GM23338 (cell line): Measurements from ENCODE around the gene SERTAD1. TPM values are rescaled to one million over a fixed set of nuclear protein-coding genes. Genes with fewer than 3 reads are reported as not detected.

ENCODE experiments used
- ATAC-seq: fragments of 200-7000 bp; cut with Tn5 transposase; 3 replicates; pipeline ENCODE4 v1.9.1; 2020
- DNase-seq: peaks from one replicate; pipeline ENCODE4 v3.0.0-alpha.2; 2015; ENCODE audit warnings: low spot score
- H2AFZ ChIP-seq: fragments of 200-600 bp; sonication (generic); 2 replicates; pipeline ENCODE4 v1.8.0; 2016; ENCODE audit warnings: antibody characterized with exemption, mild to moderate bottlenecking, moderate library complexity
- H3F3A ChIP-seq: fragments of 200-600 bp; sonication (generic); replicated peaks from 2 replicates; pipeline ENCODE4 v1.8.0; 2017; ENCODE audit warnings: antibody characterized with exemption, mixed run types, low read depth
- H3K27ac ChIP-seq: fragments of 200-600 bp; sonication (generic); 2 replicates; pipeline ENCODE4 v1.6.1; 2016; ENCODE audit warnings: low read depth
- H3K27me3 ChIP-seq: fragments of 200-600 bp; sonication (generic); 2 replicates; pipeline ENCODE4 v1.8.0; 2016; ENCODE audit warnings: mild to moderate bottlenecking, mixed run types, moderate library complexity; ENCODE audit not compliant: insufficient read depth
- H3K36me3 ChIP-seq: fragments of 200-600 bp; sonication (generic); 2 replicates; pipeline ENCODE4 v1.8.0; 2016; ENCODE audit warnings: mild to moderate bottlenecking; ENCODE audit not compliant: insufficient read depth
- H3K4me1 ChIP-seq: fragments of 200-600 bp; sonication (generic); 2 replicates; pipeline ENCODE4 v1.8.0; 2016; ENCODE audit warnings: mild to moderate bottlenecking, moderate library complexity; ENCODE audit not compliant: insufficient read depth
- H3K4me2 ChIP-seq: fragments of 200-600 bp; sonication (generic); 2 replicates; pipeline ENCODE4 v1.7.1; 2017; ENCODE audit warnings: mixed run types
- H3K4me3 ChIP-seq: fragments of 200-600 bp; sonication (generic); 2 replicates; pipeline ENCODE4 v1.6.1; 2016; ENCODE audit warnings: mixed run types
- H3K79me2 ChIP-seq: fragments of 200-600 bp; sonication (generic); replicated peaks from 2 replicates; pipeline ENCODE4 v1.8.0; 2017; ENCODE audit warnings: mild to moderate bottlenecking; ENCODE audit not compliant: insufficient read depth
- H3K9me2 ChIP-seq: fragments of 200-600 bp; sonication (generic); 2 replicates; pipeline ENCODE4 v1.8.0; 2017; ENCODE audit not compliant: insufficient read depth
- H4K20me1 ChIP-seq: fragments of 200-600 bp; sonication (generic); replicated peaks from 2 replicates; pipeline ENCODE4 v1.8.0; 2017; ENCODE audit warnings: mild to moderate bottlenecking; ENCODE audit not compliant: insufficient read depth
- H3K27ac Mint-ChIP-seq: 2 replicates; pipeline ENCODE4 v1.8.0; 2020; ENCODE audit warnings: inconsistent platforms, mild to moderate bottlenecking, moderate library complexity, mixed read lengths
- H3K27me3 Mint-ChIP-seq: 3 replicates; pipeline ENCODE4 v1.8.0; 2022; ENCODE audit warnings: low read depth, mild to moderate bottlenecking, moderate library complexity, mixed read lengths, inconsistent platforms; ENCODE audit not compliant: insufficient read depth, poor library complexity
- H3K36me3 Mint-ChIP-seq: 3 replicates; pipeline ENCODE4 v1.8.0; 2021; ENCODE audit warnings: low read depth, mild to moderate bottlenecking, inconsistent platforms, moderate library complexity, mixed read lengths
- H3K4me1 Mint-ChIP-seq: 3 replicates; pipeline ENCODE4 v1.8.0; 2020; ENCODE audit warnings: mild to moderate bottlenecking, inconsistent platforms, mixed read lengths
- H3K4me3 Mint-ChIP-seq: 3 replicates; pipeline ENCODE4 v1.8.0; 2021; ENCODE audit warnings: moderate library complexity, mild to moderate bottlenecking, inconsistent platforms, mixed read lengths
- H3K9me3 Mint-ChIP-seq: 3 replicates; pipeline ENCODE4 v1.8.0; 2020; ENCODE audit warnings: moderate library complexity, mild to moderate bottlenecking, inconsistent platforms, mixed read lengths
- CREB1 ChIP-seq: fragments of 250-450 bp; sonication (Bioruptor Pico); IDR thresholded peaks from 2 replicates; pipeline ENCODE4 v1.5.0; 2020; ENCODE audit warnings: low read depth, mild to moderate bottlenecking, moderate library complexity
- EZH2 ChIP-seq: fragments of 200-600 bp; sonication (generic); IDR thresholded peaks from one replicate; pipeline ENCODE4 v1.8.0; 2017; ENCODE audit warnings: antibody characterized with exemption, mild to moderate bottlenecking, low read depth; ENCODE audit not compliant: unreplicated experiment
- EZH2phosphoT487 ChIP-seq: fragments of 200-600 bp; sonication (generic); IDR thresholded peaks from one replicate; pipeline ENCODE4 v1.8.1; 2018; ENCODE audit warnings: antibody characterized with exemption; ENCODE audit not compliant: unreplicated experiment
- JUNB ChIP-seq: IDR thresholded peaks from one replicate; pipeline ENCODE4 v1.6.1; 2016; ENCODE audit warnings: antibody characterized with exemption; ENCODE audit not compliant: unreplicated experiment
- NANOG ChIP-seq: IDR thresholded peaks from 2 replicates; pipeline ENCODE4 v1.6.1; 2016; ENCODE audit warnings: antibody characterized with exemption, borderline replicate concordance
- POLR2AphosphoS5 ChIP-seq: IDR thresholded peaks from 2 replicates; pipeline ENCODE4 v1.6.1; 2016; ENCODE audit warnings: antibody characterized with exemption, low read depth
- STAT1 ChIP-seq: IDR thresholded peaks from one replicate; pipeline ENCODE4 v1.6.1; 2016; ENCODE audit warnings: antibody characterized with exemption; ENCODE audit not compliant: unreplicated experiment
- ZNF114 ChIP-seq: fragments of 250-450 bp; sonication (Bioruptor Pico); IDR thresholded peaks from 2 replicates; pipeline ENCODE4 v1.5.0; 2020; ENCODE audit warnings: mild to moderate bottlenecking, moderate library complexity
- ZNF331 ChIP-seq: fragments of 250-450 bp; sonication (Bioruptor Pico); IDR thresholded peaks from 2 replicates; pipeline ENCODE4 v1.5.0; 2020; ENCODE audit warnings: low read depth, mild to moderate bottlenecking, moderate library complexity
- polyA plus RNA-seq: library from polyadenylated mRNA; unstranded; fragments of >200 nt; fragmentation: Nextera tagmentation; extraction: Ambion mirVana; gene quantifications from 2 replicates; pipeline ENCODE4 v1.2.1, GENCODE V29; 2016
- total RNA-seq: library from RNA; depleted of rRNA; stranded (reverse); fragments of >200 nt; shearing (Covaris generic); gene quantifications from 2 replicates; pipeline ENCODE4 v1.2.3, GENCODE V29; 2014
- TF ChIP-seq, protein P1 (sequence below), 2 experiments: fragments of 200-600 bp in 1 of 2; sonication (generic) in 1 of 2; conservative IDR thresholded peaks; 2 replicates each; pipeline versions ENCODE4 v1.5.1 to v1.6.1; 2016 to 2017; ENCODE audit warnings: antibody characterized with exemption in 2 of 2, low read depth in 2 of 2, mild to moderate bottlenecking in 2 of 2, moderate library complexity in 1 of 2
- TF ChIP-seq, protein P2 (sequence below): IDR thresholded peaks from 2 replicates; pipeline ENCODE4 v1.6.1; 2016; ENCODE audit warnings: antibody characterized with exemption

Gene SERTAD1
- total and polyA plus RNA-seq, 2 experiments from 2014 or later = 4.6 to 9.1 TPM

DNA sequence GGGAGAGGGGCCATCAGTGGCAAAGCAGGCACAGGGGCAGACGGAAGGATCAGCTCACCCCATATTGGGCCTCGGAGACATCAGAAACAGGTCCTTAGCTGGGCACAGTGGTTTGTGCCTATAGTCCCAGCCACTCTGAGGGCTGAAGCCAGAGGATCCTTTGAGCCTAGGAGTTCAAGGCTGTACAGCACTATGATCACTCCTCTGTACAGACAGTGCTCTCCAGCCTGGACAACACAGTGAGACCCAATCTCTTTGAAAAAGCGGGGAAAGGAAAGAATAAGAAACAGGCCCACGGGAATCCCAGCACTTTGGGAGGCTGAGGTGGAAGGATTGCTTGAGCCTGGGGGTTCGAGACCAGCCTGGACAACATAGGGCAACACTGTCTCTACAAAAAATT lies 6.0 kb downstream of the SERTAD1 start (continued):
- no peak for TF ChIP-seq ZNF114 (CRISPR knock-in tag)
- TF ChIP-seq EZH2phosphoT487 = no peak
- no peak for TF ChIP-seq JUNB
- TF ChIP-seq ZNF331 (CRISPR knock-in tag) = no peak
- TF ChIP-seq NANOG = no peak
- TF ChIP-seq STAT1 = no peak
- no peak for TF ChIP-seq EZH2
- no peak for TF ChIP-seq POLR2AphosphoS5
- TF ChIP-seq CREB1 (CRISPR knock-in tag) = no peak
- TF ChIP-seq, protein P1, sequence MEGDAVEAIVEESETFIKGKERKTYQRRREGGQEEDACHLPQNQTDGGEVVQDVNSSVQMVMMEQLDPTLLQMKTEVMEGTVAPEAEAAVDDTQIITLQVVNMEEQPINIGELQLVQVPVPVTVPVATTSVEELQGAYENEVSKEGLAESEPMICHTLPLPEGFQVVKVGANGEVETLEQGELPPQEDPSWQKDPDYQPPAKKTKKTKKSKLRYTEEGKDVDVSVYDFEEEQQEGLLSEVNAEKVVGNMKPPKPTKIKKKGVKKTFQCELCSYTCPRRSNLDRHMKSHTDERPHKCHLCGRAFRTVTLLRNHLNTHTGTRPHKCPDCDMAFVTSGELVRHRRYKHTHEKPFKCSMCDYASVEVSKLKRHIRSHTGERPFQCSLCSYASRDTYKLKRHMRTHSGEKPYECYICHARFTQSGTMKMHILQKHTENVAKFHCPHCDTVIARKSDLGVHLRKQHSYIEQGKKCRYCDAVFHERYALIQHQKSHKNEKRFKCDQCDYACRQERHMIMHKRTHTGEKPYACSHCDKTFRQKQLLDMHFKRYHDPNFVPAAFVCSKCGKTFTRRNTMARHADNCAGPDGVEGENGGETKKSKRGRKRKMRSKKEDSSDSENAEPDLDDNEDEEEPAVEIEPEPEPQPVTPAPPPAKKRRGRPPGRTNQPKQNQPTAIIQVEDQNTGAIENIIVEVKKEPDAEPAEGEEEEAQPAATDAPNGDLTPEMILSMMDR (conservative IDR thresholded peaks at IDR 0.05; ENCODE audit: low read depth in 2 of 2) = no peak
- TF ChIP-seq, protein P2, sequence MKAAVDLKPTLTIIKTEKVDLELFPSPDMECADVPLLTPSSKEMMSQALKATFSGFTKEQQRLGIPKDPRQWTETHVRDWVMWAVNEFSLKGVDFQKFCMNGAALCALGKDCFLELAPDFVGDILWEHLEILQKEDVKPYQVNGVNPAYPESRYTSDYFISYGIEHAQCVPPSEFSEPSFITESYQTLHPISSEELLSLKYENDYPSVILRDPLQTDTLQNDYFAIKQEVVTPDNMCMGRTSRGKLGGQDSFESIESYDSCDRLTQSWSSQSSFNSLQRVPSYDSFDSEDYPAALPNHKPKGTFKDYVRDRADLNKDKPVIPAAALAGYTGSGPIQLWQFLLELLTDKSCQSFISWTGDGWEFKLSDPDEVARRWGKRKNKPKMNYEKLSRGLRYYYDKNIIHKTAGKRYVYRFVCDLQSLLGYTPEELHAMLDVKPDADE = no peak

DNA sequence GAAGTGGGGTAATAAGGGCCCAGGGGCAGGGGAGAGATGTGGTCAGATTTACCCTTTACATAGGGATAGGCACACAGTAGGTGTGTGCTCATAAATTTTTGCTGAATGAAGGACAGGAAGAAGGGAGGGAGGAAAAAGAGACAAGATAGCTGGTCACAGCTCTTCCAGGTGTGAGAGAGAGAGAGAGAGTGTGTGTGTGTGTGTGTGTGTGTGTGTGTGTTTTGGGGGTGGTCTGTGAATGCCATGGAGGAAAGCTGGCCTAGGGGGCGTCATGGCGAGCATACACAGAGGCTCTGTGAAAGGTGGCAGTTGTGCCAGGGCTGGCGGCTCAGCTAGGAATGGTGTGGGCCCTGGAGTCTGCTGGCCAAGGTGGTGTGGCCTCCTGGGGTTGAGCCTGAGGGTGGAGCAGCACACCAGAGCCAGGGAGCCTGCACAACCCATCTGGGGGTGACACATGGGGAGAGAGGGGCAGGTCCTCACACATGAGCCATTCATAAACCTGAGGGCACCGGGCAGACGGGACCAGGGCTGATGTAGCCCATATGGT lies 6.7 kb downstream of the SERTAD1 start:
- H3K27me3 Mint-ChIP-seq = peaks cover 2% of the 10 kb centered on the region
- DNase-seq = no peak
- Histone ChIP-seq H3K79me2 (no peaks in the 10 kb centered on the region; the same call in none of the 2 replicates), H3K27me3 (no peaks in the 10 kb centered on the region), H3F3A (no peaks in the 10 kb centered on the region), H3K4me3 (no peak overlapping the region), H3K4me1 (peaks cover 11% of the 10 kb centered on the region), H3K4me2 (no peak overlapping the region), H3K36me3 (no peaks in the 10 kb centered on the region), H4K20me1 (no peaks in the 10 kb centered on the region), H3K27ac (no peak overlapping the region), H2AFZ (no peak overlapping the region), H3K9me2 (no peaks in the 10 kb centered on the region)
- H3K4me3 Mint-ChIP-seq = no peak overlapping the region
- H3K36me3 Mint-ChIP-seq = peaks cover 9% of the 10 kb centered on the region
- TF ChIP-seq, protein P1 (conservative IDR thresholded peaks at IDR 0.05; ENCODE audit: low read depth in 2 of 2) = peak in 1 of 2 experiments; percentile 34; a peak in 2 of 4 replicates
- no peak for TF ChIP-seq ZNF114 (CRISPR knock-in tag)
- H3K27ac Mint-ChIP-seq = no peak overlapping the region
- no peaks in the 10 kb centered on the region for H3K9me3 Mint-ChIP-seq
- ATAC-seq = no peak
- peaks cover 25% of the 10 kb centered on the region for H3K4me1 Mint-ChIP-seq
